Spleen (tissue), 11 donors: ENCODE data around the gene PSMF1. TPM values are rescaled to one million over a fixed set of nuclear protein-coding genes. Genes with fewer than 3 reads are reported as not detected.

ENCODE experiments used
- DNase-seq: peaks from one replicate; pipeline ENCODE4 v3.0.0-alpha.2; 2020
- H3K27ac ChIP-seq, 8 donors: fragments of 200-600 bp; sonication (generic) in 7 of 8; 1 replicate in 4 of 8; 2 replicates in 4 of 8; pipeline versions ENCODE4 v1.5.0 to v1.8.0; 2016 to 2021; ENCODE audit warnings: inconsistent platforms in 4 of 8, mild to moderate bottlenecking in 4 of 8, moderate library complexity in 1 of 8
- H3K27me3 ChIP-seq, 7 donors: fragments of 200-600 bp; sonication (generic) in 6 of 7; replicated peaks in 1 of 7; 1 replicate in 4 of 7; 2 replicates in 3 of 7; pipeline versions ENCODE4 v1.5.0 to v1.8.0; 2016 to 2021; ENCODE audit warnings: inconsistent platforms in 3 of 7, mild to moderate bottlenecking in 1 of 7
- H3K36me3 ChIP-seq, 6 donors: fragments of 200-600 bp; sonication (generic) in 5 of 6; 1 replicate in 4 of 6; 2 replicates in 2 of 6; pipeline versions ENCODE4 v1.5.0 to v1.8.0; 2016 to 2021; ENCODE audit warnings: inconsistent platforms in 2 of 6
- H3K4me1 ChIP-seq, 6 donors: fragments of 200-600 bp; sonication (generic) in 5 of 6; 1 replicate in 3 of 6; 2 replicates in 3 of 6; pipeline versions ENCODE4 v1.5.0 to v1.8.0; 2016 to 2021; ENCODE audit warnings: inconsistent platforms in 3 of 6
- H3K4me3 ChIP-seq, 8 donors: fragments of 200-600 bp; sonication (generic) in 7 of 8; 1 replicate in 4 of 8; 2 replicates in 4 of 8; pipeline versions ENCODE4 v1.5.0 to v1.8.0; 2016 to 2021; ENCODE audit warnings: inconsistent platforms in 4 of 8, mild to moderate bottlenecking in 4 of 8, moderate library complexity in 2 of 8
- H3K9me3 ChIP-seq, 8 donors: fragments of 200-600 bp; sonication (generic) in 7 of 8; 1 replicate in 4 of 8; 2 replicates in 4 of 8; pipeline versions ENCODE4 v1.5.0 to v1.8.0; 2016 to 2021; ENCODE audit warnings: inconsistent platforms in 4 of 8
- POLR2A ChIP-seq, 3 donors: fragments of 450-650 bp; IDR thresholded peaks; one replicate each; pipeline ENCODE4 v1.5.1; 2017; ENCODE audit warnings: antibody characterized with exemption in 3 of 3, mild to moderate bottlenecking in 1 of 3
- POLR2AphosphoS5 ChIP-seq, 3 donors: sonication (generic); formaldehyde crosslinking; IDR thresholded peaks; one replicate each; pipeline ENCODE4 v1.5.1; 2017; ENCODE audit warnings: antibody characterized with exemption in 3 of 3
- WGBS, 5 donors: extraction: QIAGEN DNeasy Blood & Tissue Kit in 3 of 5; methylation state at CpG; one replicate each; pipeline versions ENCODE4 v1.1.5 to v1.1.7; 2013 to 2018; 5-methylcytosine and 5-hydroxymethylcytosine counted together
- intact Hi-C: fragments of 100-400 bp; cut with DNase I; formaldehyde crosslinking; loops from one replicate; pipeline ENCODE4 v1.15.0; 2023; ENCODE audit warnings: low total_unique reads
- polyA plus RNA-seq, 3 donors: library from polyadenylated mRNA; stranded (reverse); fragments of 200-250 nt; gene quantifications; one replicate each; pipeline ENCODE4 v1.2.1, GENCODE V29; 2013
- total RNA-seq, 7 donors: library from RNA; depleted of rRNA in 3 of 7; stranded (reverse); fragments of >200 nt in 3 of 7; fragmentation: NEBNext Ultra II Directional in 4 of 7; extraction: Animal tissue kit (Norgen Biotek cat#: 25700) in 4 of 7; gene quantifications; one replicate each; pipeline versions ENCODE4 v1.1.0 to v1.2.1, GENCODE V29; 2016 to 2021
- TF ChIP-seq, protein P1 (sequence below), 11 experiments: fragments of 200-600 bp in 7 of 11; fragments of 450-650 bp in 4 of 11; sonication (generic) in 4 of 11; IDR thresholded peaks in 8 of 11; conservative IDR thresholded peaks in 3 of 11; 1 replicate in 7 of 11; 2 replicates in 4 of 11; pipeline versions ENCODE4 v1.4.0 to v1.8.0; 2016 to 2021; ENCODE audit warnings: antibody characterized with exemption in 11 of 11, inconsistent platforms in 4 of 11, mild to moderate bottlenecking in 1 of 11
- donor health status: healthy with polysubstance abuse.
- donor health status: DM: no; HTN: no; CAD: no; lungs with moderate emphysema.
- donor health status: DM: no; HTN: no; CAD: no.
- donor health status: Bipolar disorder and iron deficiency.
- donor health status: healthy.
- donor health status: DM: no; HTN: no; CAD: no.
- donor health status: DM: yes; HTN: yes; CAD: no.

PSMF1 gene
- total and polyA plus RNA-seq, 10 donors: 25.7 to 169 (median 112) TPM

DNA sequence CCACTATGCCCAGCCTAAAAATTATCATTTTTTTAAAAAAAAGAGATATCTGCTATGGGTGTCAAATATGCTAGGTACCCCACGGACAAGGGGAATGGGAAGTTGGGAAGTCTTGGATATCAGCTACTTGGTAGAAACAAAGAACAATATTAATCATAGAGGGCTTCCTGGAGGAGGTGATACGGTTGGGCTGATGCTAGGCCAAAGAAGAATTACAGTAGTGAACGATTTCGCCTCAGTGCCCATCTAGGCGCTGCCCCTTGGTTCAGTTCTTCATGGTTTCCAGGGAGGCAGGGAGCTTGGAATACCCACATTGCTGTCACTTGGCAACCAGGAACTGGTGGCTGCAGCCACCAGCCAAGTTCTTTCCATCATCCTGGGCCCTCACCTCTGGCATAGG, 5.5 kb upstream of the PSMF1 start:
- 91 to 95% (median 92%) methylated on average over 5 of the region's 5 CpGs for WGBS, 5 donors
- Histone ChIP-seq H3K4me1 (peaks cover 0 to 13% (median 6%) of the 10 kb centered on the region in 6 donors), H3K27ac (no peak overlapping the region), H3K36me3 (no peaks in the 10 kb centered on the region), H3K27me3 (no peaks in the 10 kb centered on the region), H3K4me3 (no peak overlapping the region), H3K9me3 (no peaks in the 10 kb centered on the region)
- intact Hi-C loops: no loop called here
- DNase-seq: no peak
- TF ChIP-seq POLR2AphosphoS5 (IDR thresholded peaks at IDR 0.05) (no peak), POLR2A (IDR thresholded peaks at IDR 0.05) (no peak)
- TF ChIP-seq, protein P1, sequence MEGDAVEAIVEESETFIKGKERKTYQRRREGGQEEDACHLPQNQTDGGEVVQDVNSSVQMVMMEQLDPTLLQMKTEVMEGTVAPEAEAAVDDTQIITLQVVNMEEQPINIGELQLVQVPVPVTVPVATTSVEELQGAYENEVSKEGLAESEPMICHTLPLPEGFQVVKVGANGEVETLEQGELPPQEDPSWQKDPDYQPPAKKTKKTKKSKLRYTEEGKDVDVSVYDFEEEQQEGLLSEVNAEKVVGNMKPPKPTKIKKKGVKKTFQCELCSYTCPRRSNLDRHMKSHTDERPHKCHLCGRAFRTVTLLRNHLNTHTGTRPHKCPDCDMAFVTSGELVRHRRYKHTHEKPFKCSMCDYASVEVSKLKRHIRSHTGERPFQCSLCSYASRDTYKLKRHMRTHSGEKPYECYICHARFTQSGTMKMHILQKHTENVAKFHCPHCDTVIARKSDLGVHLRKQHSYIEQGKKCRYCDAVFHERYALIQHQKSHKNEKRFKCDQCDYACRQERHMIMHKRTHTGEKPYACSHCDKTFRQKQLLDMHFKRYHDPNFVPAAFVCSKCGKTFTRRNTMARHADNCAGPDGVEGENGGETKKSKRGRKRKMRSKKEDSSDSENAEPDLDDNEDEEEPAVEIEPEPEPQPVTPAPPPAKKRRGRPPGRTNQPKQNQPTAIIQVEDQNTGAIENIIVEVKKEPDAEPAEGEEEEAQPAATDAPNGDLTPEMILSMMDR (IDR thresholded peaks at IDR 0.05 in 8 of 11, conservative IDR thresholded peaks at IDR 0.05 in 3 of 11): no peak

DNA sequence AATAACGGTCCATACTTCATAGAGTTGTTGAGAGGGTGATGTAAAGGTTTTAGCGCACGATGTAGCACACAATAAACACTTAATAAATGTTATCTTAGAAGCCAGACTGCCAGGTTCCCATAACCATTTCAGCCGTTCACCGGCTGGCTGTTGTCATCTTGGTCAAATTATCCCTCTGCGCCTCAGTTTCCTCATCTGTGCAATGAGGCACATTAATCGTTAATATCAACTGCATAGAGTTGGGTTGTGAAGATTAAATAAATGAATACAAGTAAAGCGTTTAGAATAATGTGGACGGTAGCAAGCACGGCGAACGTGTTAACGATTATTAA, 432 bp upstream of the PSMF1 start:
- Histone ChIP-seq H3K36me3 (peaks cover 0 to 22% (median 3%) of the 10 kb centered on the region in 6 donors), H3K9me3 (no peaks in the 10 kb centered on the region), H3K4me3 (peak overlapping the region; percentile 86 to 99 (median 96)), H3K27me3 (no peaks in the 10 kb centered on the region), H3K27ac (peak overlapping the region; percentile 82 to 91 (median 86)), H3K4me1 (peaks cover 31 to 53% (median 49%) of the 10 kb centered on the region in 6 donors)
- DNase-seq: no peak
- WGBS, 5 donors: 23 to 26% (median 24%) methylated on average over 13 of the region's 13 CpGs
- intact Hi-C loops: no loop called here
- TF ChIP-seq POLR2A (IDR thresholded peaks at IDR 0.05): no peak
- TF ChIP-seq POLR2AphosphoS5 (IDR thresholded peaks at IDR 0.05): no peak
- TF ChIP-seq, protein P1 (IDR thresholded peaks at IDR 0.05 in 8 of 11, conservative IDR thresholded peaks at IDR 0.05 in 3 of 11): no peak

DNA sequence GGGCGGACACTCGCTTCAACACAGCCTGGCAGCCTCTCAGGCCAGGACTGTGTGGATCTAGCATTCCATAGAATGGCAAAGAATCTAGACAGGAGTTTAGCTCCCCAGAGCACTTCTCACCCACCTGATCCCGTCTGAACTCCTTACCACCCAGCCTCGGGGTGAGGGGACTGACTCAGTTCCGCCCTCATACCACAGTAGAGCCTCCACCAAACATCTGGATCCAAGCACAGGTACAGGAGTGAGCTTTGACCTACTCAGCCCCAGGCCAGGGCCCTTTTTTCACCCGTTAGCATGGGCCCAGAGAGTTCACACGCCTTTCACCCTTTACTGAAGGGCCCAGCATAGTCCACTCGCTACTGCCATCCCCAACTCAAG, 715 bp downstream of the PSMF1 start:
- DNase-seq: no peak
- TF ChIP-seq POLR2AphosphoS5 (IDR thresholded peaks at IDR 0.05) (no peak), POLR2A (IDR thresholded peaks at IDR 0.05) (no peak)
- TF ChIP-seq, protein P1 (IDR thresholded peaks at IDR 0.05 in 8 of 11, conservative IDR thresholded peaks at IDR 0.05 in 3 of 11): no peak
- Histone ChIP-seq H3K4me1 (peaks cover 39 to 64% (median 60%) of the 10 kb centered on the region in 6 donors), H3K4me3 (peak overlapping the region; percentile 86 to 99 (median 96)), H3K36me3 (peaks cover 0 to 33% (median 3%) of the 10 kb centered on the region in 6 donors), H3K27ac (peak overlapping the region; percentile 82 to 91 (median 86)), H3K9me3 (no peaks in the 10 kb centered on the region), H3K27me3 (no peaks in the 10 kb centered on the region)
- intact Hi-C loops: no loop called here
- WGBS, 5 donors: 10 to 23% (median 19%) methylated on average over 7 to 8 of the region's 8 CpGs

DNA sequence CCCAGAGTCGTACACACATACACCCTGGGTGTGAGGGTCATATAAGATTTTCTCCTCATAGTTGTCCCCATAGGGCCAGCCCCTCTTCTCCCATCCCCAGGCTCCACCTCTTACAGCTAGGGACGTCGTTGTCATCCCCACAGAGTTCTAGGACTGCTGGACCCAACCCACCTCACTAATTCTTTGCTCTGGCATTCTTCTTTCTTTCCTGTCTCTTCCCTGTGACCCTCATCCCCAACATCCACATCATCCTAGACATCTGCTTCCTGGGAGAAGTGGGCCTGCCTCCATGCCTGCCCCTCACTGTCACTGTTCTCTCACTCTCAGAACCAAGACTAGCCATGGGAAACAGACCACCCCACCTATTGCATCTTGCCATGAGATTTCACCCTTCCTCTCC, 1.1 kb downstream of the PSMF1 start:
- no peak for DNase-seq
- peak overlapping the region; percentile 86 to 99 (median 96) for H3K4me3 ChIP-seq
- no peak for TF ChIP-seq POLR2A (IDR thresholded peaks at IDR 0.05)
- no peak for TF ChIP-seq POLR2AphosphoS5 (IDR thresholded peaks at IDR 0.05)
- TF ChIP-seq, protein P1 (IDR thresholded peaks at IDR 0.05 in 8 of 11, conservative IDR thresholded peaks at IDR 0.05 in 3 of 11): no peak
- no peaks in the 10 kb centered on the region for H3K27me3 ChIP-seq
- 17 to 54% (median 34%) methylated on average over 3 of the region's 3 CpGs for WGBS, 5 donors
- peaks cover 40 to 68% (median 63%) of the 10 kb centered on the region in 6 donors for H3K4me1 ChIP-seq
- peaks cover 0 to 37% (median 3%) of the 10 kb centered on the region in 6 donors for H3K36me3 ChIP-seq
- intact Hi-C loops: no loop called here
- no peaks in the 10 kb centered on the region for H3K9me3 ChIP-seq
- H3K27ac ChIP-seq: peak overlapping the region in 6 of 8 donors; percentile 84 to 91 (median 89)
